Astrocyte of the cerebellum (primary cell): Measurements from ENCODE around the gene CREB1.

Experiments
- DNase-seq: peaks from one replicate; pipeline ENCODE4 v3.0.0-alpha.2; 2011; ENCODE audit warnings: low read depth
- H3K4me3 ChIP-seq: 2 replicates; pipeline ENCODE4 v1.5.1; 2011; ENCODE audit warnings: mild to moderate bottlenecking, low read depth, low read length, moderate library complexity
- in situ Hi-C: cut with HindIII; loops from 2 replicates; pipeline ENCODE4 v1.10.0; 2017; ENCODE audit warnings: low sequenced_read_pairs
- TF ChIP-seq, protein P1 (sequence below): IDR thresholded peaks from 2 replicates; pipeline ENCODE4 v1.5.1; 2012; ENCODE audit warnings: low read length, low read depth, moderate library complexity, mild to moderate bottlenecking; ENCODE audit errors: missing control alignments

CREB1 gene

DNA sequence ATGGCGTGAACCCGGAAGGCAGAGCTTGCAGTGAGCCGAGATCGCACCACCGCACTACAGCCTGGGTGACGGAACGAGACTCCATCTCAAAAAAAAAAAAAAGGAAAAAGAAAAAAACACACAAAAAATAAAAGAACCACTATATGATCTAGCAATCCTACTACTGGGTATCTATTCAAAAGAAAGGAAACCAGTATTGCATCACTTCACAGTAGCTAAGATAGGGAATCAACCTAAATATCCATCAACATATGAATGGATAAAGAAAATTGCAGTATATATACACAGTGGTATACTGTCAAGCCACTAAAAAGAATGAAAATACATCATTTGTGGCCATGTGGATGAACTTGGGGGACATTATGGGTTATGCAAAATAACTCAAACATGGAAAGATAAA, 57.5 kb downstream of the CREB1 start:
- in situ Hi-C loops: no loop called here
- H3K4me3 ChIP-seq: no peak overlapping the region
- no peak for DNase-seq
- TF ChIP-seq, protein P1, sequence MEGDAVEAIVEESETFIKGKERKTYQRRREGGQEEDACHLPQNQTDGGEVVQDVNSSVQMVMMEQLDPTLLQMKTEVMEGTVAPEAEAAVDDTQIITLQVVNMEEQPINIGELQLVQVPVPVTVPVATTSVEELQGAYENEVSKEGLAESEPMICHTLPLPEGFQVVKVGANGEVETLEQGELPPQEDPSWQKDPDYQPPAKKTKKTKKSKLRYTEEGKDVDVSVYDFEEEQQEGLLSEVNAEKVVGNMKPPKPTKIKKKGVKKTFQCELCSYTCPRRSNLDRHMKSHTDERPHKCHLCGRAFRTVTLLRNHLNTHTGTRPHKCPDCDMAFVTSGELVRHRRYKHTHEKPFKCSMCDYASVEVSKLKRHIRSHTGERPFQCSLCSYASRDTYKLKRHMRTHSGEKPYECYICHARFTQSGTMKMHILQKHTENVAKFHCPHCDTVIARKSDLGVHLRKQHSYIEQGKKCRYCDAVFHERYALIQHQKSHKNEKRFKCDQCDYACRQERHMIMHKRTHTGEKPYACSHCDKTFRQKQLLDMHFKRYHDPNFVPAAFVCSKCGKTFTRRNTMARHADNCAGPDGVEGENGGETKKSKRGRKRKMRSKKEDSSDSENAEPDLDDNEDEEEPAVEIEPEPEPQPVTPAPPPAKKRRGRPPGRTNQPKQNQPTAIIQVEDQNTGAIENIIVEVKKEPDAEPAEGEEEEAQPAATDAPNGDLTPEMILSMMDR: no peak

DNA sequence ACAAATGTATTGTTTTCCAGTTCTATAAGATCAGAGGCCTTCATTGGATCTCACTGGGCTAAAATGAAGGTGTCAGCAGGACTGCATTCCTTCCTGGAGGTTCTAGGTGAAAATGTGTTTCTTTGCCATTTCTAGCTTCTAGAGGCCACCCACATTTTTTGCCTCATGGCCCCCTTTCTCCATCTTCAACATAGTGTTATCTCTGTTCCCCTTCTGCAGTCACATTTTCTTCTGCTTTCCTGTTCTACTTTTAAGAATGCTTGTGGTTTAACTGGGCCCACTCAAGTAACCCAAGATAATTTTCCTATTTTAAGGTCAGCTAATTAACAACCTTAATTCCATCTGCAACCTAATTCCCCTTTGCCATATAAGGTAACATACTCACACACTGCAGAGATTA, 59.4 kb downstream of the CREB1 start:
- in situ Hi-C loops: no loop called here
- DNase-seq: no peak
- no peak overlapping the region for H3K4me3 ChIP-seq
- TF ChIP-seq, protein P1: no peak

DNA sequence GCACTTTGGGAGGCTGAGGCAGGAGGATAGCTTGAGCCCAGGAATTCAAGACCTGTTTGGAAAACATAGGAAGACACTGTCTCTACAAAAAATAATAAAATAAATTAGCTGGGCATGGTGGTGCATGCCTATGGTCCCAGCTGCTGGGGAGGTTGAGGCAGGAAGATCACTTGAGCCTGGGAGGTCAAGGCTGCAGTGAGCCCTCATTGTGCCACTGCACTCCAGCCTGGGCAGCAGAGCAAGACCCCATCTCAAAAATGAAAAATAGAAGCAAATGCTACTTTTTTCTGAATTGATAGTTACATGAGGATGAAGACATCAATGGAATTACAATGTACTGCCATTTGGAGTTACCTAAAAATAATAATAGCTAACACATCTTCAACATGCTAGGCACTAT, 63.5 kb downstream of the CREB1 start:
- TF ChIP-seq, protein P1: no peak
- in situ Hi-C loops: no loop called here
- DNase-seq: no peak
- H3K4me3 ChIP-seq: no peak overlapping the region

DNA sequence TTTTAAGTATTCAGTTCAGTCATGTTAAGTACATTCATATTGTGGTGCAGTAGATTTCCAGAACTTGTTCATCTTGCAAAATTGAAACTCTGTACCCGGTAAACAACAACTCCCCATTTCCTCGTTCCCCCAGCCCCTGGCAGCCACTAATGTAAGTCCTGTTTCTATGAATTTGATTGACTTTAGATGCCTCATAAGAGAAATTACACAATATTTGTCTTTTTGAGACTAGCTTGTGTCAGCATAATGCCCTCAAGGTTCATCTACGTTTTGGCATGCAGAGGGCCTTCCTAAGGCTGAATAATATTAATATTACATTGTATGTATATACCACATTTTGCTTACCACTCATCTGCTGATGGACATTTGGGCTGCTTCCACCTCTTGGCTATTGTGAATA, 64.5 kb downstream of the CREB1 start:
- TF ChIP-seq, protein P1: no peak
- no peak for DNase-seq
- in situ Hi-C loops: no loop called here

DNA sequence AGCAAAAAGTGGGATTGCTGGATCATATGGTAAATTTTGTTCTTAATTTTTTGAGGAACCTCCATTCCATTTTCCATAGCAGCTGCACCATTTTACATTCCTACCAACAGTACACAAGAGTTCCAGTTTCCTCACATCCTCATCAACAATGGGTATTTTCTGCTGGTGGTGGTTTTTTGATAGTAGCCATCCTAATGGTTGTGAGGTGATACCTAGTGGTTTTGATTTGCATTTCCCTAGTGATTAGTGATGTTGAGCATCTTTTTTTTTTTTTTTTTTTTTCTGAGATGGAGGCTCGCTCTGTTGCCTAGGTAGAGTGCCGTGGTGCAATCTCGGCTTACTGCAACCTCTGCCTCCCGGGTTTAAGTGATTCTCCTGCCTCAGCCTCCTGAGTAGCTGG, 65.0 kb downstream of the CREB1 start:
- no peak for DNase-seq
- TF ChIP-seq, protein P1: no peak
- in situ Hi-C loops: no loop called here

More for the DNA sequence above, 64.5 kb downstream of the CREB1 start:
- no peak overlapping the region for H3K4me3 ChIP-seq

DNA sequence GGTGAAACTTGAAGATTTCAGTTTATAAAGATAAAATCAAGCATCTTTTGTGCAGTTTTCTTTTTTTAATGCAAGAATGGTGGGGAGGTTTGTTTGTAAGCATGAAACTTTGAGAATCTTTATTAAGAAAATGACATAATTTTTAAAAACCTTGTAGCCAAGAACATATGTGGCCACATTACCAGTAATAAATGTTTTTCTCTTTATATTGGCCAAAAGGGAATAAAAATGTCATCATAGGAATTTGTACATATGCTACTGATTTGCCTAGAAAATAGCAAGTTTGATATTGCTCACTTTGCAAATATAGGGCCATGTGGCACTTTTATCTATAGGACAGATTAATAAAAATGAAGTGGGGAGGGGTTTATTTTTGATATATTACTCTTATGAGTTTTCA, 69.9 kb downstream of the CREB1 start:
- DNase-seq: no peak
- no peak overlapping the region for H3K4me3 ChIP-seq
- in situ Hi-C loops: no loop called here
- TF ChIP-seq, protein P1: no peak

More for the DNA sequence above, 65.0 kb downstream of the CREB1 start:
- H3K4me3 ChIP-seq: no peak overlapping the region

DNA sequence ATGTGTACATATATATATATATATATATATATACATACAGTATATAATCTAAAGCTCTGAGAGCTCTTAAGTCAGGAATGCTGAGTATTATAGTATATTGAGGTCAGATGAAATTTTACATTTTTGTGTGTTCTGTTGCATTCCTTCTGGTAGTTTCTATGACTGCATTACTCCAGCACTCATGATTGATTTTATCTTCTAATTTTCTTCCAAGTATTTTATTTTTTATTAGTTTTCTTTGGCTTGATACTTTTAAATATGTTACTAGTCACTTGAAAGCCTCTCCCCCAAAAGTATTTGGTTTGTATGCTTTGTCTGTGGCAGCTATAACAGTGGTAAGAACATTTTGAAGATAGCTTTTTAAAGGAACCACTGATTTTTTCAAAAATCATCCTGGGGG, 70.5 kb downstream of the CREB1 start:
- in situ Hi-C loops: no loop called here
- H3K4me3 ChIP-seq: no peak overlapping the region
- no peak for DNase-seq
- TF ChIP-seq, protein P1: no peak
